ENCODE measurements around the gene DYNLT2. TPM values are rescaled to one million over a fixed set of nuclear protein-coding genes. Genes with fewer than 3 reads are reported as not detected.

The DYNLT2 gene
- total RNA-seq, 2 donors from 2014 or later = 1.5 to 2.6 TPM

DNA sequence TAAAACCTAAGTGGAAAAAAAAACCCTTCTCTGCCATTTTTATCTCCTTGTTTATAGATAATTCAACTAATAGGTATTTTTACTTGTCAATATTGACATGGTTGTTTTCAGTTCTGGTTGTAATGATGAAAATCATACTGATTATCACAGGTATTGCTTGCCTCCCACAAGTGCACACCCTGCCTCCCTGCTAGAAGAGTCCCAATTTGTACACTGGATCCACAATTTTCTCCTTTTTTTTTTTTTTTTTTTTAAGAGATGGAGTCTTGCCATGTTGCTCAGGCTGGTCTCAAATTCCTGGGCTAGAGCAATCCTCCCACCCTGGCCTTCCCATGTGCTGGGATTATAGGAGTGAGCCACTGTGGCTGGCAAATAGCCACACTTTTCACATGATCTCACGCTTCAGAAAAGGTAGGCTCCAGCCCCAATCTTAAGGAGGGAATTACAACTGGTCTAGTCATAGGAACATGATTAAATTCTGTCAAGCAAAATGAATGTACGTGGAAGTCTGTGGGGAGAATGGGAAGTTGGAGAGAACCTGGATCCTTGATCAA is 12.3 kb downstream of the DYNLT2 start:
- no peak for ATAC-seq
- no peaks in the 10 kb centered on the region for H3K9me3 Mint-ChIP-seq
- DNase-seq (ENCODE audit: low spot score) = no peak
- no peak overlapping the region for H3K27ac Mint-ChIP-seq
- H3K36me3 Mint-ChIP-seq = peaks cover 4% of the 10 kb centered on the region
- no peaks in the 10 kb centered on the region for H3K4me1 Mint-ChIP-seq (ENCODE audit: low read depth in 2 of 2)
- H3K4me3 Mint-ChIP-seq = no peak overlapping the region
- H3K27me3 Mint-ChIP-seq = peaks cover 31 to 34% of the 10 kb centered on the region in 2 donors

DNA sequence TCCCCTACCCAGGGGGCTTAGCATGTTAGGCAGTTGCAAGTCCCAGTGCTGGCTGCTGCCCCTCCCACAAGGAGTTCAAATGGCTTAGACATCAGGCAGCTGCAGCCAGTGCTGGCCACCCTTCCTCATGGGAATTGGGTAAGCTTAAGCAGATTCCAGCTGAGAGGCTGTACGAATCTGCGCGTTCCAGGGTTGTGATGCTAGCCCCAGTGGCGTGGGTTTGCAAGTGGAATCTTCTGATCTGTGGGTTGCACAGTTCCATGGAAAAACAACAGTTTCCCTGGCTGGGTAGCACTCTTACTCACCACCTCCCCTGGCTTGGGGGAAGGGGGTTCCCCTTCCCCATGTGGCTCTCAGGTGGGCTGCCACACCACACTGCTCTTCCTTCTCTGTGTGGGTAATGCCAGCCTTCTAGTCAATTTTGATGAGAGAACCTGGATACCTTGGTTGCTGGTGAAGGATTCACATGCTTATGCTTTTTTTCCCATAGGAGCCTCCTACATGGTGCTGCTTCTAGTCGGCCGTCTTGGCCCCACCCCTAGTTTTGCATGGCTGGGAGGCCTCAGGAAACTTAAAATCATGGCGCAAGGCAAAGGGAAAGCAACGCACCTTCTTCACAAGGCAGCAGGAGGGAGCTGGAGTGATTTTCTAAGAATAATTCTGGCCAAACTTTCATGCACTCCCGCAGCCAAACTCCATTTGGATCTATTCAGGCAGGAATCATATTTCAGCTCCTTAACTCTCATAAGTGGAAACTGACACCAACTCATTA is 13.0 kb downstream of the DYNLT2 start:
- no peak overlapping the region for H3K4me3 Mint-ChIP-seq
- H3K4me1 Mint-ChIP-seq (ENCODE audit: low read depth in 2 of 2) = no peaks in the 10 kb centered on the region

DNA sequence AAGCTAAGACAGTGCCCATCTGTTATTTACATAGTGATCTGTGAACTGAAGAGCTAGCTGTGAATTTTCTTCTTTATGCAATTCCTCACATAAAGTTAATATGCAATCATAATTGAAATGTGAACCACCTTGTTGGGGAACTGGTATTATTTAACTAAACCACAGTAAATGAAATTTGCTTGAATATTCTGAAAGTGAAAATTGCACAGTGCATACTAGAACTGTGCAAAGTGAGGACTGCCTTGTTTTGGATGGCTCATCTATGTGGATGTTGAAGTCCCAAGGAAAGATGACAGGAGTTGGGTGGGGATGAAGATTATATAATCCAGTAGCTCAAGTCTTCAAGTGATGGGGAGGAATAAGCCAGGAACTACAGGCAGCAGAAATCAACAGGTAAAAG is 21.4 kb downstream of the DYNLT2 start:
- ATAC-seq (no peak), DNase-seq (ENCODE audit: low spot score) (no peak)
- Mint-ChIP-seq H3K36me3 (no peaks in the 10 kb centered on the region), H3K4me1 (ENCODE audit: low read depth in 2 of 2) (peaks cover 0 to 11% of the 10 kb centered on the region in 2 donors), H3K4me3 (no peak overlapping the region), H3K27ac (no peak overlapping the region), H3K9me3 (no peaks in the 10 kb centered on the region), H3K27me3 (peaks cover 17 to 19% of the 10 kb centered on the region in 2 donors)

More for the DNA sequence above, 13.0 kb downstream of the DYNLT2 start:
- peaks cover 4% of the 10 kb centered on the region for H3K36me3 Mint-ChIP-seq
- peaks cover 33 to 35% of the 10 kb centered on the region in 2 donors for H3K27me3 Mint-ChIP-seq
- ATAC-seq = no peak
- DNase-seq (ENCODE audit: low spot score) = no peak
- no peaks in the 10 kb centered on the region for H3K9me3 Mint-ChIP-seq
- no peak overlapping the region for H3K27ac Mint-ChIP-seq

DNA sequence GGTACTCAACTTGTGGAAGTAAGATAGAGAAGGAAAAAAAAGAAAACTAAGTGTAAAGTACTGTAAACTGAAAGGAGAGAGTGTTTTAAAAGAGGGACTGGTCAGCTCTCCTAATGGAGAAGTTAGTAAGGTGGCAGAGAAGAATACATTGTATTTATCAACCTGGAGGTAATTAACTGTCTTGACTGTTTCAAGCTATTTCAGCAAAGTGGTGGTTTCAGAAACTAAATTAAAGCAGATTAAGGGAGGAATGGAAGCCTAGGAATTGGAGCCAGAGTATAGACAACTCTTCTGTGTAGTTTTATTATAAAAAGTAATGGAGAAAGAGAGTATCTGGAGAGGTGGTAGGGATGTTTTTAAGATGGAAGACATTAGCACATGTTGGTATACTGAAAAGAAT is 24.4 kb downstream of the DYNLT2 start:
- Mint-ChIP-seq H3K9me3 (no peaks in the 10 kb centered on the region), H3K36me3 (no peaks in the 10 kb centered on the region), H3K27me3 (peaks cover 4 to 7% of the 10 kb centered on the region in 2 donors), H3K4me1 (ENCODE audit: low read depth in 2 of 2) (peaks cover 9 to 23% of the 10 kb centered on the region in 2 donors), H3K27ac (no peak overlapping the region), H3K4me3 (no peak overlapping the region)
- ATAC-seq (no peak), DNase-seq (ENCODE audit: low spot score) (no peak)

DNA sequence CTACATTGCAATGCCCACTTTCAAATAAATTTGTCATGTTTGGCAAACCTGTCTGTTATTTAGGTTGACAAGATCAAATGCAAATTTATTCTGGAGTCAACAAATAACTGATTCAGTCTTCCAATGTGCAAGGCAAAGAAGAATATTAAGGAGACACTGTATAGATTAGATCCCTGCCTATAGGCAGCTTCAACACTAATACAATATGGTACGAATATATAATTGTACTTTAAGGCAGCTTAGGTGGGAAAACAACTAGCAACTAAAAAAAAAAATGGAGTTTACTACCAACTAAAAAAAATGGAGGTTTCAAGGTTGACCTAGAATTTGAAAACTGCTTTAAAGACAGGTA is 25.3 kb downstream of the DYNLT2 start:
- peaks cover 11 to 31% of the 10 kb centered on the region in 2 donors for H3K4me1 Mint-ChIP-seq (ENCODE audit: low read depth in 2 of 2)
- DNase-seq (ENCODE audit: low spot score) (no peak), ATAC-seq (no peak)
- H3K27me3 Mint-ChIP-seq = peaks cover 3 to 6% of the 10 kb centered on the region in 2 donors
- H3K27ac Mint-ChIP-seq = peak overlapping the region; percentile 23 to 45
- peak overlapping the region; percentile 66 for H3K4me3 Mint-ChIP-seq
- H3K36me3 Mint-ChIP-seq = no peaks in the 10 kb centered on the region
- H3K9me3 Mint-ChIP-seq = no peaks in the 10 kb centered on the region

GRCh38 chr6:169725125-169726048 is 26.0 kb downstream of the DYNLT2 start:
- Mint-ChIP-seq H3K9me3 (no peaks in the 10 kb centered on the region), H3K4me3 (peak overlapping the region; percentile 66), H3K27me3 (no peaks in the 10 kb centered on the region), H3K27ac (peak overlapping the region; percentile 23 to 45), H3K4me1 (ENCODE audit: low read depth in 2 of 2) (peaks cover 13 to 34% of the 10 kb centered on the region in 2 donors), H3K36me3 (peaks cover 1% of the 10 kb centered on the region)
- no peak for ATAC-seq
- DNase-seq (ENCODE audit: low spot score) = no peak

- H3K4me3 Mint-ChIP-seq = peak within 1 kb of the TSS; percentile 94
- H3K27me3 Mint-ChIP-seq = no peaks in the 10 kb centered on the region
- peak; percentile 80 for ATAC-seq
- no peaks in the 10 kb centered on the region for H3K9me3 Mint-ChIP-seq
- peak; percentile 74 for DNase-seq (ENCODE audit: low spot score)
- H3K36me3 Mint-ChIP-seq = peaks cover 4% of the 10 kb centered on the region
- peaks cover 14 to 37% of the 10 kb centered on the region in 2 donors for H3K4me1 Mint-ChIP-seq (ENCODE audit: low read depth in 2 of 2)
- H3K27ac Mint-ChIP-seq = peak within 1 kb of the TSS; percentile 78 to 90
Measured at GRCh38 chr6:169724494-169725124, 26.8 kb downstream of the DYNLT2 start, which contains the start of gene PHF10. Gene PHF10 (minus strand): TSS chr6:169724500. CDS start chr6:169723931, 569 bp downstream.

DNA sequence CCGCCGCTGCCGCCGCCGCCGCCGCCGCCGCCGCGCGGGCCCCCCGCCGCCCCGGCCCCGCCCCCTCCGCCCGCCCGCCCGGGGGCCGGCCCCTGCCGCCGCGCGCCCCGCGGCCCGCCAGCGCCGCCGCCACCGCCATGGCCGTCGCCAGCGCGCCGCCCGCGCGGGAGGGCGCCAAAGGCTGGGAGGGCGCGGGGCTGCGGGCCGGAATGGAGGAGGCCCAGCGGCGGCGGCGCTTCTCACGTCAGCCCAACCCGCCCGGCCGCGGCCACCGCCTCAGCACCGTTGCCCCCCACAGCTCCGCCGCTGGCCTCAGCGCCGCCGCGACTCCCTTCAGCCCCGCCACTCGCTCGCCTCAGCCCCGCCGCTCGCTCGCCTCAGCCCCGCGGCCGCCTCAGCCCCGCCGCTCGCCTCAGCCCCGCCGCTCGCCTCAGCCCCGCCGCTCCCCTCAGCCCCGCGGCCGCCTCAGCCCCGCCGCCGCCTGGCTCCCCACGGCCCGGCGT is 27.3 kb downstream of the DYNLT2 start:
- peak; percentile 62 for DNase-seq (ENCODE audit: low spot score)
- no peaks in the 10 kb centered on the region for H3K27me3 Mint-ChIP-seq
- peak; percentile 72 to 85 for ATAC-seq
- H3K27ac Mint-ChIP-seq = no peak overlapping the region
- H3K36me3 Mint-ChIP-seq = peaks cover 4% of the 10 kb centered on the region
- peaks cover 14 to 42% of the 10 kb centered on the region in 2 donors for H3K4me1 Mint-ChIP-seq (ENCODE audit: low read depth in 2 of 2)
- H3K9me3 Mint-ChIP-seq = no peaks in the 10 kb centered on the region
- no peak overlapping the region for H3K4me3 Mint-ChIP-seq

GRCh38 chr6:169723200-169723909 is 28.0 kb downstream of the DYNLT2 start:
- Mint-ChIP-seq H3K4me1 (ENCODE audit: low read depth in 2 of 2) (peaks cover 14 to 42% of the 10 kb centered on the region in 2 donors), H3K4me3 (peak overlapping the region; percentile 94), H3K27ac (peak overlapping the region; percentile 78 to 90), H3K9me3 (no peaks in the 10 kb centered on the region), H3K36me3 (peaks cover 4% of the 10 kb centered on the region), H3K27me3 (no peaks in the 10 kb centered on the region)
- DNase-seq (ENCODE audit: low spot score) = peak; percentile 76
- ATAC-seq = peak; percentile 59 to 72

GRCh38 chr6:169722362-169723199 is 28.8 kb downstream of the DYNLT2 start:
- Mint-ChIP-seq H3K27ac (peak overlapping the region; percentile 78 to 90), H3K4me3 (peak overlapping the region; percentile 94), H3K36me3 (peaks cover 4% of the 10 kb centered on the region), H3K4me1 (ENCODE audit: low read depth in 2 of 2) (peaks cover 14 to 42% of the 10 kb centered on the region in 2 donors), H3K27me3 (no peaks in the 10 kb centered on the region), H3K9me3 (no peaks in the 10 kb centered on the region)
- DNase-seq (ENCODE audit: low spot score) (no peak), ATAC-seq (peak in 1 of 2 donors; percentile 26)

DNA sequence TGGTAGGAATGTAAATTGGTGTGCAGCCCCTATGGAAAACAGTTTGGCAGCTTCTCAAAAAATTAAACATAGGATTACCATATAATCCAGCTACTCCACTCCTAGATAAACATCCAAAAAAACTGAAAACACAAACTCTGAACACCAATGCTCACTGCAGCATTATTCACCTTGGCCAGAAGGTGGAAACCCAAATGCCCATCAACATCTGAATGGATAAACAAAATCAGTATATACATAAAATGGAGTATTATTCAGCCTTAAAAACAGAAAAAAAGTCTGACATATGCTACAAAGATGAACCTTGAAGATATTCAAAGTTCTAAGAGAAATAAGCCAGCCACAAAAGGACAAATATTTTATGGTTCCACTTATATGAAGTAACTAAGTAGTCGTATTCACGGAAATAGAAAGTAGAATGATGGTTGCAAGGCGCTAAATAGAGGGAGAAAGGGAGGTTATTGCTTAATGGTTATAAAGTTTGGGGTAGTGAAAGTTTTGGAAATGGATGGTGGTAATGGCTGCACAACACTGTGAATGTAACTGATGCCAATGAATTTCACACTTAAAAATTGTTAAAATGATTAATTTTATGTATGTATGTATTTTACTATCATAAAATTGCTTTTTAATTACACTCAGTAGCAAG is 31.0 kb downstream of the DYNLT2 start:
- ATAC-seq = no peak
- Mint-ChIP-seq H3K36me3 (peaks cover 11% of the 10 kb centered on the region), H3K4me3 (no peak overlapping the region), H3K27ac (no peak overlapping the region), H3K4me1 (ENCODE audit: low read depth in 2 of 2) (peaks cover 14 to 34% of the 10 kb centered on the region in 2 donors), H3K9me3 (no peaks in the 10 kb centered on the region), H3K27me3 (no peaks in the 10 kb centered on the region)
- DNase-seq (ENCODE audit: low spot score) = no peak

DNA sequence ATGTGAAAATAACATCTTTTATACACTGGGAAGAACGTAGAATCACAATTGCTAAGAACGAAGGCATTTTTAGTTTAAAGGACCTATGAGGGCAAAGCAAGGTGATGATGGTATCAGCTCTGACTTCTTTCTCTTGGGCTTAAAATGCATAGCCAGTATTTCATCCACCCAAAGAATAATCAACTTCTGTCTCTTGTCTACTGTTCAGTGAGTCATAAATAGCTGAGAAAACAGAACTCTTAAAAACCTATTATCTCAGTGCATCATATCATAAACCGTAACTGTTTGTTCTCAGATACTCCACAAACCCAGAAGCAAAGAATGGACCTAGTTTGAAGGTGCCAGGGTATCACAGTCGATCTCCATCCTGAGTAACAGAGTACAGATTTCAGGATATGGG is 32.3 kb downstream of the DYNLT2 start:
- Mint-ChIP-seq H3K27me3 (no peaks in the 10 kb centered on the region), H3K36me3 (peaks cover 15% of the 10 kb centered on the region), H3K9me3 (no peaks in the 10 kb centered on the region), H3K4me3 (no peak overlapping the region), H3K4me1 (ENCODE audit: low read depth in 2 of 2) (peaks cover 14 to 32% of the 10 kb centered on the region in 2 donors), H3K27ac (no peak overlapping the region)
- DNase-seq (ENCODE audit: low spot score) (no peak), ATAC-seq (no peak)

All from natural killer cell treated with Interleukin-12 subunit alpha and Interleukin-12 subunit beta and Interleukin-15 and Interleukin-18, amount 100 ng/mL, for 72 hours (primary cell).